Activated T-helper 9 cell treated with anti-CD3 and anti-CD28 coated beads, Interleukin-2, amount 50 U/mL, for 16 hours (primary cell): ENCODE results near the gene LARGE1.

Experiments
- DNase-seq: peaks from one replicate; pipeline ENCODE4 v3.0.0-alpha.2; 2020; ENCODE audit warnings: low read depth

Gene LARGE1

DNA sequence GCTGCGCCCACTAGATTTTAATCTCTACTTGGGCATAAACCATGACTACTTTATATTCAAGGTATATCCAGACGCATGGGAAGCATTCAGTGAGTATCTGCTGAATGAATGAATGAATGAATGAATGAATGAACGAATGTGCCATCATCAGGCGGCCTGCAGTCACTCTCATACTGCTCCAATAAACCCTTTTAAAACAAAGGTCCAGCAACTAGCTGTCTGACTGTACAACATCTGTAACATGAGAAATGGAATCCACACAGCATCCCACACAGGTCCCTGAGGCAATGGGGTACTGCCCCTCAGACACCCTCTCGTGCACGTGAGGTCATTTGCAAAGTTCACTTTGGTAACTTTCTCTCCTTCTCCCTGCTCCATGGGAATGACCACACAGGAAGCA is 147.5 kb downstream of the LARGE1 start:
- no peak for DNase-seq

DNA sequence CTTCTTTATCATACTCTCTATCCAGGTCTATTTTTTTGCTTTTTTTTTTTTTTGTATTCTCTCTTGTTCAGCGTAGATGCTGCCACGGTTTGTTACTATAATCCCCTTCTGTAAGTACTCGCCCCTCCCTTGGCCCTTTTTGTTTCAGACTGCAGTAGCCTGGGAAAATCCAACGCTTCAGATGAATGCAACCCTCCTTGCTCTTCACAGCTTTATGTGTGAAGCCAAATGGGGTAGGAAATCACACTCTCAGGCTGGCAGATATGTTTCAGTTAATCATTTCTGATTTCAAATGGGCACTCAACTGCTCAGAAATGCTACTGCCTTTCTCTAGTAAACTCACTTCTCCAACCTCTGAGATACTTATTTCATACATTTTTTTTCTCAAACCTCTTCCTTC is 149.1 kb downstream of the LARGE1 start:
- DNase-seq = no peak

DNA sequence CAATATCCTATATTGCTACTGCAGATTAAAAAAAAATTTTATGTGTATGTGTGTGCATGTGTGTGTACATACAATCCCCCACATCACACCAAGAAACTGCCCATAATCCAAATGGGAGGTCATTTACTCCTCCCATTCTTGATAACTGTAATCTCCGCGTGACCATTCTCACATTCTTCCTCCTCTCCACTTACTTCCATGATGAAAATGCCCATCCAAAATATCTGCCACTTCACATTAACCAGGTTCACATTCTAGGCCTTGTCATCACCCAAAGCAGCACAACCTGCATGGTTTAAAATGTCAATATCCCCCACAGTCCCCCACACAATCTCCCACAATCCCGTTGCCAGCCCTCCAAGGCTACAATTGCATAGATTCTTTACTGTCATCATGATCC is 149.6 kb downstream of the LARGE1 start:
- no peak for DNase-seq

DNA sequence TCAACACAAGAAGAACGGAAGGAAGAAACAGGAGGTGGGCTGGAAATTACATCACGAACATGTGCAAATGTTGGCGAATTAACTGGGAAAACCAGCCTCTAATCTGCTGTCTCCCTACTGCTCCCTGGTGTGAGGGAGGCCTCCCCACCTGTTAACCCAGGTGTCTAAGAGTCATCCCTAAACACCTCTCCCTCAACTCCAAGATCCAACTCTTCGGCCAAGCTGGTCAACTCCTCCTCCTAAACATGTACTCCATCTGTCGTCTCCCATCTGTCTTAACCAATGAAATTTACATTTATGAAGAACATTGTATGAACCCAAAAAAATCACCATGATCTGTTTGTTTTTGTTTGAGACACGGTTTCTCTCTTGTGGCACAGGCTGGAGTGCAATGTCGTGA is 154.2 kb downstream of the LARGE1 start:
- DNase-seq = no peak

DNA sequence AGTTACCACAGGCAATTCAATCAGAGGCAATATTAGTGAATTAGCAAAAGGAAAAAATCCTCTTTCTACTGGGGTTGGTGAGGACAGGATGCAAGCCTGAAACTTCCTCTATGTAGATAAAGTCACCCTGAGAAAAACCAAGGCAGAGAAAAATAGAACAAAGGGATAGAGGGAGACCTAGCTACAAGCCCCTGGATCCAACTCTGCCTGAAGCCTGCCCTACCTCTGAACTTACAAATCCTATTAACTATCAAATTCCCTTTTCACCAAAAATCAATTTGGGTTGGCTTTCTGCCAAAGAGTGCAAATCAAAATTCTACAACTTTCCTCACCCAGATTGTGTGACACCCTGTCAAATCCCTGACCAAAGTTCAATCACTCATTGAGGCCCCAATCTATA is 161.3 kb downstream of the LARGE1 start:
- DNase-seq = no peak

DNA sequence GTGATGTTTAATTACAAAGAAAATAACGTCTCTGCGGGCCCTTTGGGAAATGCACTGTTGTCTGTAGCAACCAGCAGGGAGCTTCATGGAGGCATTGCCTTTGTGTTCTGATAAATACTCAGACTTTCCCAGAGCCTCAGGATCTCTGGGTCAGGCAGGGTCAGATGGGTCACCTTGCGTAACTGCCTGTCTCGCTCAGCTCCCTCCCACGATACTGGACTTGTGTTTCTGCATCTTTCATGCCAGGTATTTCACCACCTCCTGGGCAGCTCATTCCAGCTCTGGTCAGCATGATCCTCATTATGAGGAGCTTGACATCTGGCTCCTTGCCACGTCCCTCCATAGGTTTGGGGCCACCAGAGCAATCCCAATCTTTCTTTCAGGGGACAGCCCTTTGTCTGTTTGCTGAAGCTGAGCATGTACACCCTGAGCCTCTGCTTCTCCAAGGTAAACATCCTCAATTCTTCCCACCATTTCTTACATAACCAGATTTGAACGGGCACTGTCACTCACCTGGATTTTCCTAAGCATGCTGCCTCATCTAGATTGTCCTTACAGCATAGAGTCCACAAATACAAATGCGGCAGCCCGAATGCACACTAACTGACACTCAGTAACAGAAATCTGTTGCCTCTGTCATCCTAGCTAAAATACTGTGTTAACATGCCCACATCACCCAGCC is 162.3 kb downstream of the LARGE1 start:
- DNase-seq = no peak

DNA sequence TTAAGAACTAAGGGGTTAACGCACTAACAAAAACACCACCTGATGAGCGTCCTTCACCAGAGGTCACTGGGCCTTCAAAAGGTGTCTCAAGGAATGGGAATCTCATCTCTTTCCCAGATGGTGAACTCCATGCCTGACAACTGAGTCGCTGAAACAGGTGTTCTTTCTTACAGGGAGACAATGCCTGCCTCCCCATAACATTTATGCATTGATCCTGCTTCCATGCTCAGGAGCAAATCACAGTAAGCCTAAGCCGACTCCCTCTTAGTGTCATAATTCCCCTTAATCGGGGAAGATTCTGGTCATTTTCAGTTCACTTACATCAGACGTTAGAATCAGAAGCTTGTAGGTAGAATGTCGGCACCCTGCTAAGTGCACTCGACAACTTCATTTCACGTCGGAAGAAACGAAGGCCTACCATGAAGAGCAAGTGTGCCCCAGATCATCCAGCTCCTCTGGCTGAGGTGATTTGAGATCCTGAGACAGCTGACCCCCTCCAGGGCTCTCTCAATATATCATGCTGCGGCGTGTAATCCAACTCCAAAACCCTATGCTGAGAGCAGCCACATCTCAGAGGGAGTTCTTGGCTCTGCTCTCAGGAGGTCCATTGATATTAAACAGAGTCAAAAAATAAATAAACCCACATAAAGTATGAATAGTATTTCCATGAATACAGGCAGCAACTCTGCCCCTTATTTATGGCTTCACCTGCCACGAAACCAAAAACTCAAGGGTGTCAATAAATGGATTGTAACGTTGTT is 163.1 kb downstream of the LARGE1 start:
- no peak for DNase-seq

DNA sequence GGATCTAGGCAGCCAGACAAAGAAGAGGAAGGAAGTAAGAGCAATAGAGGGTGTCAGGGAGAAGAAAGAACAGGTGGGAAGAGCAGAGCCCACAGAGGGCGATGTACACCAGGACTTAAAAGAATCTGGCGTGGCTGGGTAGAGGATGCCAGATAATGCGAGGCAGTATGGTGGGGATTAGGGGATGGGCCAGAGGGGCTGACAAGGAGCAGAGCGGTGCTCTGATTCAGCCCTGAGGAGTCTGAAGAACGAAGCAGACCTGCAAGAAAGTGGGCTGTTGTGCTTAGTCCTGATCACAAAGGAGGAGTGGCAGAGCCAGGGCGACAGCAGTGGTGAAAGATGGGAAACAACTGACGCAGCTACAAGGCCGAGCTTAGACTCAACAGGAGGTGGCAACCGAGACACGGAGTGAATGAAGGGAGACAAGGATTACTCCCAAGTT is 163.7 kb downstream of the LARGE1 start:
- no peak for DNase-seq

DNA sequence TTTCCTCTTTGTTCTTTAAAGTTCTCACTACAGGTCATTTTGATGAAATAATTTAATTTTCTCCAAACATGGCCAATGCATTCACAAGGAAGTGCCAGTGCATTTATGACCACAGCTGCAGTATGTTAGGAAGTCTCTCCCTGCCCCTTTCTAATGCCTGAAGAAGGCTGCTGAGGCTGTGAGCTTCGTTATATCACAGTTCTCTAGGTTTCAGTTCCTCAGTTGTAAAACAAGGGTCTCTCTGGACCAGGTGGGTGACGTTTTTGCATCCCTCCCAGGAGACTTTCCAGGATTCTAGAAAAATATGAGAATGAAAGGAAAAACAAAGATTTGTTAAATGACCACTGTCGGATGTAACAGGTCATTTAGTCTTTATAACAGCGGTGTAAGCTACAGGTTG is 171.6 kb downstream of the LARGE1 start:
- no peak for DNase-seq

DNA sequence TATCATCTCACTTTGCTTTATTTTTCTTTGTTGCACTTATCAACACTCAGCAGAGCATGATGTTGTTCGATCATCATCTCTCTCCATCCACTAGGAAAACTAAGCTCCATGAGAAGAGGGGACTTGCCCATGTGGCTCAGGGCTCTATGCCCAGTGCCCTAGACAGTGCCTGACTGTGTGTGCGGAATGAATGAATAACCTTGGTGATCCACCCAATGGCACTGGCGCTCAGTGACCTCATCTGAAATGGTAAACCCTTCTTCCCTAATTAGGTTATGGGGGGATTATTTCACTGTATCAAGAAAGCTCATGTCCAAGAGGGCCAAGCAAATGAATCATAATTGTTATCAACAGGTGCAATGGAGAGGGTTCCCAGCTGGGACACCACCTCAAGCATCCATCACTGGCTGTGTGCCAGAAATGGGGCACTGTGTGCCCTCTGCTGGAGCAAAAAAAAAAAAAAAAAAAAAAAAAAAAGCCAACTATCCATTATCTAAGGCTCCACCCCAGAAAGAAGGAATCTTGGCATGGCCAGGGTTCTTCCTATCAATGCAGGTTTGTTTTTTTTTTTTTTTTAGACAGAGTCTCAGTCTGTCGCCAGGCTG is 172.6 kb downstream of the LARGE1 start:
- no peak for DNase-seq

DNA sequence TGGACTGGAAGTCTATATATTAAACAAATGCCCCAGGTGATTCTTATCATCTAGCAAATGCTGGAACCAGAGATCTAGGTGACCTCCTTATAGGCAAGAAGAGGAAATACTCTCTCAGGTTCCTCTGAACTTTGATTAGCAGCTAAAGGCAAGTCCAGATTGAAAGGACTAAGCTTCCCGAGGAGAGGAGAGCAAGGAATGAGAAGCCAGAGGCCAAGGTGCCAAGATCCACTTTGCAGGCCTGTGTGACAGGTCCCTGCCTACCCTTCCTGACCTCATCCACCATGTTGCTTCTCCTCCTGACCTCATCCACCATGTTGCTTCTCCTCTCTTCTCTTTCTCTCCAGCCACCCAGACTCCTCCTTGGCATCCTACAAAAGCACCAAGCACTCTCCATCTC is 173.2 kb downstream of the LARGE1 start:
- DNase-seq = no peak

DNA sequence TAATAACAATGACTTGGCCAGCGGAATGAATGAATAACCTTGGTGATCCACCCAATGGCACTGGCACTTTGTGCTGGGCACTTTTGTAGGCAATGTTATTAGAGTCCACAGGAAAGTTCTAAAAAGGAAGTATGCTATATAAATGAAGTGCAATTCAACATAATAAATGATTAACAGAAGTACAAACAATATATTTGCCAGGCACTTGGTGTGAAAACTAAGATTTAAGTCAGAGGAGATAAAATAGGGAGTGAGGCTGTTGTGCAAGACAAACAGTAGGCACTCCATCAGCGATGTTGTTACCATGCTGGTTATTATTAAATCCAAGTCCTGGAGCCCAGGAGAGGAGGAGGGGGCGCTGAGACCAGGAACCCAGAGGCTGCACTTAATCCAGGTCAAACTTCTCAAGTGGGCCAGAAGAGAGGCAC is 173.8 kb downstream of the LARGE1 start:
- no peak for DNase-seq

DNA sequence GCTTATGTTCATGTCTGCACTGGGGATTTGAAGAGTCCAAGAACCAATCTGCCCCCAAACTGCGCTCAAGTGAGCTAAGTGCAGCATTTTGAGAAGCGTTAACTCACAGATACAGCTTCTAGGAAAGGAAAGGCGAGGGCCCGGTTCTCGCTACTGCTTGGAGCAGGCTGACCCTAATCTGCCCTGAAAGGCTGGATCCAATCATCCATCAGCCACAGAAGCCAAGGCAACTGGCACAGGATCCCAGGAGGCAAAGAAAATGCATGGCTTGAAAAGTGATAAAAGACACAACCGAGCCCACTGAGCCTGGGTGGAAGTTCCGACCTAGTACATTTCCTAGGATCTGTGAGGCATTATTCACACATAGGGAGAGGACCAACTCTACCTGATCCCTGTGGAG is 174.8 kb downstream of the LARGE1 start:
- DNase-seq = no peak

DNA sequence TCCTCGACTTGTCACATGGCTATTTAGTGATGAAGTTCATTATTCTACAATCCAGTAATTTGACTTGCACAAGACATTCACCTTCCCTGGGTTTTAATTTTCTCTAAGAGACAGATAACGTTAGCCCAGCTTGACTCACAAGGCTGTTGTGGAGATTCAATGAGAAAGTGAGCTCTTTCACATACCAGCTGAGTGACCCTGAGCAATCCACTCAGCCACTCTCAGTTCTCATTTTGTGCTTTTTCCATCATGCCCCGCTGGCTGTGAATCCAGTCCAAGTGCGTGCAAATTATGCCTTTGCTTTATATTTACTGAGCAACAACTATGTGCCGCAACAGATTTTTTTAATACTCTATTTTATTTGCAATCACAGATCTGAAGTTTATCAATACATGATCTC is 176.5 kb downstream of the LARGE1 start:
- no peak for DNase-seq

DNA sequence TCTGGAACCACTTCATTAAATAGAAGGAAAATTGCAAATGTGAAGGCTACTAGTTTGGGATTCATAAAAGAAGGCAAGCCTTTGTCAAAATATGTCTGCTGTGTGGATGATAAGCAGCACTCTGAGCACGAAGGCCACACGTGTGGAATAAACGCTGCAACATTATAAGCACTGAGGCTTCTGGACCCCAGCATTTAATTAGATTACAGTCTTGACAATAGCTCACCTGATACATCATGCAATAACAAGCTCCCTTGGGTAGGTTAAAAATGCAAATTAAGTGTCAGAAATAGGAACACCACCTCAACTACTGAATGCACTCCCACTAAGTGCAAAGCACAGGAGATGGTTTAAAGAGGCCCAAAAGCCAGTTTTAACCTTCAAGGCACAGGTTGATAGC is 179.3 kb downstream of the LARGE1 start:
- no peak for DNase-seq

DNA sequence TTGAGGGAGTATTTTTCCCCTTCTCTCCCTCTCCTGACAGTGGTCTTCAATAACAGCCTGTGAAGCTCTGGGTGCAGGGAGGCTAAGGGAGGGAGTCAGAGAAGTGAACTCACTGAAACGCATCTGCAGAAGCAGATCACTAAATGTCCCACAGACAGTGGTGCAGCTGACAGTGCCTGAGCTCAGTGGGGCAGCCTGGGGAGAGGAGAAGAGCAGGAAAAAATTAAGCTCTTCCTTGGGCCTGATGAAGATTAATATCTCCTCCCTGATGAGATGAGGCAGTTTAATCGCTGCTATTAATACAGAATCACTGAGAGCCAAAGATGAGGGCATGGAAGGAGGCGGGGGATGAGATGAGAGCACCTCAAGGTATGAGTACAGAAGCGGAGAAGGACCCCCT is 180.8 kb downstream of the LARGE1 start:
- DNase-seq = no peak

DNA sequence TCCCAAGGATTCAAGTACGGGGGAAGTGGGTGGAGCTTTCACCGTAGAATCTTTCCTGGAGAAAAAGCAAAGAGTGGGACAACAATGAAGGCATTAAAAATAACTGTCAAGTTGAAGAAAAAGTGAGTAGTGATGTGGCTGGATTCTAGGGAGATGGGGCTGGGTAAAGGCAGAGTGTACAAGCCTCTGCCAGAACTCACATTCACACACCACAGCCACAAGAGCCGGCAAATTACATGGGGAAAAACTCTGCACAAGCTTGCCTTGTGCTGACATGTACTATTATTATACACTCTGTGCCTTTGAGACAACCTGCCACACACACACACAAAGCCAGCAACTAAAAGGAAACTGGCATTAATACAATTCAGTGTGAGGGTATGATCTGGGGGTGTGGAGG is 182.6 kb downstream of the LARGE1 start:
- DNase-seq = no peak

DNA sequence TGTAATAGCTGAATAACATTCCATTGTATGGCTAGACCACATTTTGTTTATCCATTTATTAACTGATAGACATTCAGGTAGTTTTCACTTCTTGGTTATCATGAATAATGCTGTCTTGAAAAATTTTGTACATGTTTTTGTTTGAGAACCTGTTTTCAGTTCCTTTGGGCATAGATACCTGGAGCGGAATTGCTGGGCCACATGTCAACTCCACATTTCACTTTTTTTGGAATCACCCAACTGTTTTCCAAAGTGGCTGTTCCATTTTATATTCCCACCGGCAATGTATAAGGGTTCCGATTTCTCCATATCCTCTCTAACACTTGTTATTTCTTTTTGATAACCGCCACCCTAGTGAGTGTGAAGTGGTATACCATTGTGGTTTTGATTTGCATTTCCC is 184.3 kb downstream of the LARGE1 start:
- no peak for DNase-seq

DNA sequence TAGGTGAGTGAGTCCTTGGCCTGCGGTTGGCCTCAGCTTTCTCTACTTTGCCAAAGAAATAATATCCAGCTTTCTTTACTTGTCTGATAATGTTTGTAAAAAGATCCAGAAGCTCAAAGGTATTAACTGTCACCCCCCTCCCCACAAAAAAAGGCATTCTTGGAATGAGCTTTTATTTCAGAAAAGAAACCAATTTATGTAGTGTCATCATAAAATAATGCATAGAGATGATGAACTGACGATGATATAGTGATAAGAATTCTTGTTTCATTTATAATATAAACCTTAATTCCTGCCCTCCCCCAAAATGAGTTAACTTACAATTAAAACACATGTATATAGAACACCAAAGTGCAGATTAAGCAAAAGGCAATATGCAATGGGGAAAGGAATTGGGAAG is 191.4 kb downstream of the LARGE1 start:
- no peak for DNase-seq

DNA sequence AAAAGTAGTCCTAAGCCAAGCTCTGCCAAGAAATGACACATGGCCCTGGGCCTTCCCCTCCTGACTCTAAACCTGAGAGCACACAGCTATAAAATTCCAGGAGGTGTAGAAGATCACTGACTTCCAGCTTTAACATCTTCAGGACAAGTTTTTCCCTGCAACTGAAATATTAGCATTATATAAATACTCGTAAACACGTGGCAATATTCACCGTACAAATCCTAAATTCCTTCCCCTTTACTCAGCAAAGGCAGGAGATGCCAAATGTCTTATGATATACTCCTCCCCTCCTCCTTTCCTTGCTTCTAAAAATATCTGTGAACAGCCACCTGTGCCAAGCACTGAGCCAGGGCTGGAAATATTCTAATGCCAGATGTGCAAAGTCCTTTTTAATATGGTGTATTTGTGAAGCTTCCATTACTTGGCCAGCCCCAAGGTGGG is 194.0 kb downstream of the LARGE1 start:
- no peak for DNase-seq

DNA sequence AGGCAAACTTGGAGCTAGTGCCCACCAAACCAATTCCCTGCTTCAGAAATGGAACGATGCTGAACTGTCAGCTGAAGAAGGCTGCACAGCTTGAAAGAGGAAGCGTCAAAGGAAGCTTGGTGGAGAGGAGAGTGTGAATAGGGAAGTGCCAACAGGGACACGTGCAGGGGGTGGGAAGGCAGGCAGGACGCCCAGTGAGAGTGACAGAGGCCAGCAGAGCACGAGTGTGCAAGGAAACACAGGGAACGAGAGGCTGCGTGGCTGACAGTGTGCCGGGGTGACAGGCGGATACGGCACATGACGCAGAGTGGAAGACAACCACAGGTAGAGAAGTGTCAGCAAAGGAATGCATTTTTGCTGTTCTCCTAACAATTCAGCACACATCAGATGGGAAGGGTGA is 196.4 kb downstream of the LARGE1 start:
- DNase-seq = no peak

DNA sequence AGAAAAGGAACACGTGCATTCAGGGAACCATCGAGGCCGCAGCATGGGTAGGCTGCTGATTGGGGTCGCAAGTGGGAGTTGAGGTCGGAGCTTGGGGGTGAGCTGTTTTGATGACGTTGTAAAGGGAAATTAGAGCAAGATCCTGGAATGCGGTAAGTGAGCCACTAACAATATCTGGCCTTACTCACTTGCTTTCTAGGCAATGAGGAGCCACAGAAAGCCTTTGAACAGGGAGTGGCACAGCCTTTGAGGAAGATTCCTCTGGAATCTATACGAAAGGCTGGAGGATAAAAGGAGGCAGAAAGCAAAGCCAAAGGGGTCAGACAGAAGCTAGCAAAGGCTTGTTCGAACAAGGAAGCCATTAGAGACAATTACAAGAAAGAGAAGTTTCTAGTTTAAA is 197.5 kb downstream of the LARGE1 start:
- no peak for DNase-seq

DNA sequence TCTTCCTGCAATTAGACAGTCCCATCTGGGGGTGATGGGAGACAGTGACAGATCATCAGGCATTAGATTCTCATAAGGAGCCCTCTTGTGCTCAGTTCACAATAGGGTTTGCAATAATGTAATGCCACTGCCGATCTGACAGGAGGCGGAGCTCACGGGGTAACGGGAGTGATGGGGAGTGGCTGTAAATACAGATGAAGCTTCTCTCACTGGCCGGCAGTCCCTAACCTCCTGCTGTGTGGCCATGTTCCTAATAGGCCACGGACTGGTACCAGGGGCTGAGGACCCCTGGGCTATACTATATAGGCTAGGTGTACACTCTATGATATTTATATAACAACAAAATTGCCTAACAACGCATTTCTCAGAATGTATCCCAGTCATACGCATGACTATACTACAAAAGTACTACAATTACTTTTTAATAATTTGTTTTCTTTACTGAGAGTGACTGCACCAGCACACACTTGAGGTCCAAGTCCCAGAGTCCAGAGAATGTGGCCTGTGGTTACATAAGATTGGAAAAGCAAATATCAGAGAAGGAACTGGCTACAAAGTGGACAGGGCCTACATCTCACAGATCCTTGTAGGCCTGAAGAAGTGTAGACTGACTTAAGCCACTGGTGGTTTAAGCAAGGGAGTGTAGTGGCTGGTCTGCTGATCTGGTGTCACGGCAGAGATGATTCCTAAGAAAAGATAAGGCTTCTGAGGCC is 200.0 kb downstream of the LARGE1 start:
- DNase-seq = no peak
